Fibroblast of lung (primary cell): ENCODE data around the gene PPARGC1A. TPM values are rescaled to one million over a fixed set of nuclear protein-coding genes. Genes with fewer than 3 reads are reported as not detected.

Experiments used
- DNase-seq, 2 donors: peaks; one replicate each; pipeline versions ENCODE4 v3.0.0 to v3.0.0-alpha.2; 2010; ENCODE audit warnings: low read depth in 2 of 2
- H2AFZ ChIP-seq: 2 replicates; pipeline ENCODE4 v1.5.1; 2012; ENCODE audit warnings: low read length, control low read depth, inconsistent platforms
- H3K27ac ChIP-seq: 2 replicates; pipeline ENCODE4 v1.5.1; 2011; ENCODE audit warnings: low read length, control low read depth; ENCODE audit not compliant: insufficient read depth
- H3K27me3 ChIP-seq: 2 replicates; pipeline ENCODE4 v1.5.1; 2011; ENCODE audit warnings: mild to moderate bottlenecking, low read length; ENCODE audit not compliant: control insufficient read depth, insufficient read depth
- H3K36me3 ChIP-seq: 2 replicates; pipeline ENCODE4 v1.5.1; 2011; ENCODE audit warnings: low read length; ENCODE audit not compliant: control insufficient read depth, insufficient read depth
- H3K4me1 ChIP-seq: 2 replicates; pipeline ENCODE4 v1.5.1; 2011; ENCODE audit warnings: low read length; ENCODE audit not compliant: control insufficient read depth, insufficient read depth; ENCODE audit errors: extremely low read depth
- H3K4me2 ChIP-seq: 2 replicates; pipeline ENCODE4 v1.5.1; 2011; ENCODE audit warnings: low read length, control low read depth; ENCODE audit not compliant: insufficient read depth; ENCODE audit errors: extremely low read depth
- H3K4me3 ChIP-seq, 4 experiments: fragments of 200-600 bp in 1 of 4; sonication (generic) in 1 of 4; replicated peaks in 1 of 4; 2 replicates each; pipeline ENCODE4 v1.5.1; 2011 to 2016; ENCODE audit warnings: low read length in 4 of 4, low read depth in 3 of 4, mild to moderate bottlenecking in 3 of 4, control low read depth in 2 of 4, inconsistent platforms in 1 of 4, mixed read lengths in 1 of 4; ENCODE audit not compliant: insufficient read depth in 1 of 4; ENCODE audit errors: control extremely low read depth in 1 of 4
- H3K79me2 ChIP-seq: 2 replicates; pipeline ENCODE4 v1.5.1; 2012; ENCODE audit warnings: mild to moderate bottlenecking, low read length, inconsistent platforms; ENCODE audit not compliant: control insufficient read depth, insufficient read depth
- H3K9ac ChIP-seq: 2 replicates; pipeline ENCODE4 v1.5.1; 2011; ENCODE audit warnings: mild to moderate bottlenecking, low read length, control low read depth; ENCODE audit not compliant: insufficient read depth
- H3K9me3 ChIP-seq: 2 replicates; pipeline ENCODE4 v1.5.1; 2012; ENCODE audit warnings: low read depth, low read length; ENCODE audit not compliant: control insufficient read depth, insufficient read depth
- H4K20me1 ChIP-seq: 2 replicates; pipeline ENCODE4 v1.5.1; 2011; ENCODE audit warnings: low read length; ENCODE audit not compliant: control insufficient read depth, insufficient read depth; ENCODE audit errors: extremely low read depth
- EZH2 ChIP-seq: IDR thresholded peaks from 2 replicates; pipeline ENCODE4 v1.5.1; 2012; ENCODE audit warnings: low read length, control low read depth, mild to moderate bottlenecking; ENCODE audit errors: missing control alignments
- polyA plus RNA-seq, 2 donors: library from polyadenylated mRNA; depleted of rRNA in 1 of 2; stranded (reverse) in 1 of 2; unstranded in 1 of 2; fragments of >200 nt; gene quantifications; 2 replicates each; pipeline ENCODE4 v1.2.1, GENCODE V29; 2011 to 2012; ENCODE audit warnings: missing spikeins in 1 of 2
- total RNA-seq: library from RNA; depleted of rRNA; stranded (reverse); fragments of >200 nt; gene quantifications from 2 replicates; pipeline ENCODE4 v1.2.1, GENCODE V29; 2014
- TF ChIP-seq, protein P1 (sequence below), 2 donors: IDR thresholded peaks in 1 of 2; conservative IDR thresholded peaks in 1 of 2; 1 replicate in 1 of 2; 2 replicates in 1 of 2; pipeline ENCODE4 v1.5.1; 2011 to 2012; ENCODE audit warnings: low read length in 2 of 2, control low read depth in 1 of 2, inconsistent platforms in 1 of 2, low read depth in 1 of 2, mild to moderate bottlenecking in 1 of 2

The PPARGC1A gene
- total and polyA plus RNA-seq, 2 donors (not counting 1 experiment from before 2014, with no cell fraction given) = 1.3 to 6.9 TPM

GRCh38 chr4:23876418-23877089 is 13.3 kb downstream of the PPARGC1A start:
- Histone ChIP-seq H3K4me3 (no peak overlapping the region), H3K27ac (no peak overlapping the region), H4K20me1 (no peaks in the 10 kb centered on the region), H3K79me2 (no peaks in the 10 kb centered on the region), H3K4me1 (no peaks in the 10 kb centered on the region), H3K4me2 (no peak overlapping the region), H3K9ac (no peak overlapping the region), H3K27me3 (no peaks in the 10 kb centered on the region), H3K9me3 (no peaks in the 10 kb centered on the region), H2AFZ (no peak overlapping the region), H3K36me3 (no peaks in the 10 kb centered on the region)
- no peak for DNase-seq
- TF ChIP-seq, protein P1, sequence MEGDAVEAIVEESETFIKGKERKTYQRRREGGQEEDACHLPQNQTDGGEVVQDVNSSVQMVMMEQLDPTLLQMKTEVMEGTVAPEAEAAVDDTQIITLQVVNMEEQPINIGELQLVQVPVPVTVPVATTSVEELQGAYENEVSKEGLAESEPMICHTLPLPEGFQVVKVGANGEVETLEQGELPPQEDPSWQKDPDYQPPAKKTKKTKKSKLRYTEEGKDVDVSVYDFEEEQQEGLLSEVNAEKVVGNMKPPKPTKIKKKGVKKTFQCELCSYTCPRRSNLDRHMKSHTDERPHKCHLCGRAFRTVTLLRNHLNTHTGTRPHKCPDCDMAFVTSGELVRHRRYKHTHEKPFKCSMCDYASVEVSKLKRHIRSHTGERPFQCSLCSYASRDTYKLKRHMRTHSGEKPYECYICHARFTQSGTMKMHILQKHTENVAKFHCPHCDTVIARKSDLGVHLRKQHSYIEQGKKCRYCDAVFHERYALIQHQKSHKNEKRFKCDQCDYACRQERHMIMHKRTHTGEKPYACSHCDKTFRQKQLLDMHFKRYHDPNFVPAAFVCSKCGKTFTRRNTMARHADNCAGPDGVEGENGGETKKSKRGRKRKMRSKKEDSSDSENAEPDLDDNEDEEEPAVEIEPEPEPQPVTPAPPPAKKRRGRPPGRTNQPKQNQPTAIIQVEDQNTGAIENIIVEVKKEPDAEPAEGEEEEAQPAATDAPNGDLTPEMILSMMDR (conservative IDR thresholded peaks at IDR 0.05 in 1 of 2, IDR thresholded peaks at IDR 0.05 in 1 of 2; ENCODE audit: low read depth in 1 of 2, low read length in 2 of 2) = no peak
- TF ChIP-seq EZH2 = no peak

DNA sequence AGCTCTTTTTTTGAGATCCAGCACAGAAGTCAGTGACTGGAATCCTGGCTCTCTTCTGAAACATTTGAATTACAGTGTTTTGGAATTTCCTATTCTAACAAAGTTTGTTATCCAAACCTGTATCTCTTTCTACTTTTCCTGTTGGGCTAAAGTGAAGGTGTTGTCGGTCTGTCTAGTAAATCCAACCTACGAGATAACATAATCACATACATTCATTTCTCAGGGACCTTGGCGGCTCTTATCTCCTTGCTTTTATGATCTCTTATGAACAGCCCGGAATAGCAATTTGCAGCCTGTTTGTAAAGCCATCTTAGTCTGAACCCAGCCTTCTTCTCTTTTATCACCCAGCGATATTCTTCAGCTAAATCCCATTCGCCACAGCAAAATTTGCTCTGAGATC is 14.5 kb downstream of the PPARGC1A start:
- peak in 1 of 2 donors; percentile 23 for DNase-seq
- Histone ChIP-seq H2AFZ (no peak overlapping the region), H3K27me3 (no peaks in the 10 kb centered on the region), H4K20me1 (no peaks in the 10 kb centered on the region), H3K4me1 (no peaks in the 10 kb centered on the region), H3K9ac (no peak overlapping the region), H3K79me2 (no peaks in the 10 kb centered on the region), H3K4me3 (no peak overlapping the region), H3K9me3 (no peaks in the 10 kb centered on the region), H3K4me2 (no peak overlapping the region), H3K27ac (no peak overlapping the region), H3K36me3 (no peaks in the 10 kb centered on the region)
- TF ChIP-seq, protein P1 (conservative IDR thresholded peaks at IDR 0.05 in 1 of 2, IDR thresholded peaks at IDR 0.05 in 1 of 2; ENCODE audit: low read depth in 1 of 2, low read length in 2 of 2) = no peak
- no peak for TF ChIP-seq EZH2

DNA sequence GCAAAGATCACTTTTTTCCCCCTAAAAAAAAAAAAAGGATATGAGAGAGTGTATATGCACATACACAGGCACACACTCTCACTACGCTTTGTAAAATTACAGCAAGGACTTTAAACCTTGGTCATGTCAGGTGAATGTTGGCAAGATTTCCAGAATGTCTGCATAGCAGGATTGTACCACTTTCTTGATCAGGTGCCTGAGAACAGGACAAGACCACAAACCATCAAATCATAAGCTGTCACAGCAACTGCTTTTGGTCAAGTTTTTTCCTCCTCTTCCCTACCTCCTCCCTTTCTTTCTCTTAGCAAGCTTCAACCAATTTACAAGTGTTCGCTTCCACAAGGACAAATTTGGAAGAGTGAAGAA is 15.3 kb downstream of the PPARGC1A start:
- Histone ChIP-seq H3K4me2 (no peak overlapping the region), H3K27ac (no peak overlapping the region), H4K20me1 (no peaks in the 10 kb centered on the region), H3K9me3 (no peaks in the 10 kb centered on the region), H3K4me3 (no peak overlapping the region), H3K9ac (no peak overlapping the region), H3K79me2 (no peaks in the 10 kb centered on the region), H3K36me3 (no peaks in the 10 kb centered on the region), H3K27me3 (no peaks in the 10 kb centered on the region), H3K4me1 (no peaks in the 10 kb centered on the region), H2AFZ (no peak overlapping the region)
- TF ChIP-seq, protein P1 (conservative IDR thresholded peaks at IDR 0.05 in 1 of 2, IDR thresholded peaks at IDR 0.05 in 1 of 2; ENCODE audit: low read depth in 1 of 2, low read length in 2 of 2) = no peak
- no peak for TF ChIP-seq EZH2
- DNase-seq = no peak
